ENCODE data around the gene CHMP1A. TPM values are rescaled to one million over a fixed set of nuclear protein-coding genes. Genes with fewer than 3 reads are reported as not detected.

The CHMP1A gene
- total RNA-seq, 2 donors from 2014 or later: 37.6 to 65.9 TPM

DNA sequence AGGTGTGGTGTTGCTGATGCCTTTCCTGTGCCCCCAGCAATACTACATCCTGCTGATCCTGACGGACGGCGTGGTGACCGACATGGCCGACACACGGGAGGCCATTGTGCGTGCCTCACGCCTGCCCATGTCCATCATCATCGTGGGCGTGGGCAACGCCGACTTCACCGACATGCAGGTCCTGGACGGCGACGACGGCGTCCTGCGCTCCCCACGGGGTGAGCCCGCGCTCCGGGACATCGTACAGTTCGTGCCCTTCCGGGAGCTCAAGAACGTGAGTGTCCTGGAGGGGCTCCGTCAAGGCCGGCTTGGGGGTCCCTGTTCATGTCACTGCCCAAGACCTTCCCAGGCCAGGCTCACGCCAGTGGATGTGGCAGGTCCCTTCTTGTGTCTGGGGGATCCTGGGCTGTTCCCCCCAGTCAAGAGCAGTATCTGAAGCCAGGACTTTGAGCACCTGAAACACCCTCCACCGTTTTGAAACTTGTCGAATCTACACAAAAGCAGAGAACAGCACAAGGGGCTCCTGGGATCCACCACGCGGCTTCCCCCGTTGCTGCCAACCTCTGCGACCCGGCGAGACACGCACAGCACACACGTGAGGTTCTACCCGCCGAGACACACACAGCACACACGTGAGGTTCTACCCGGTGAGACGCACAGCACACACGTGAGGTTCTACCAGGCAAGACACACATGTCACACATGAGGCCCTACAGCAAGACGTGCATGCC is 62.0 kb downstream of the CHMP1A start:
- no peak overlapping the region for H3K4me3 ChIP-seq
- TF ChIP-seq, protein P1, sequence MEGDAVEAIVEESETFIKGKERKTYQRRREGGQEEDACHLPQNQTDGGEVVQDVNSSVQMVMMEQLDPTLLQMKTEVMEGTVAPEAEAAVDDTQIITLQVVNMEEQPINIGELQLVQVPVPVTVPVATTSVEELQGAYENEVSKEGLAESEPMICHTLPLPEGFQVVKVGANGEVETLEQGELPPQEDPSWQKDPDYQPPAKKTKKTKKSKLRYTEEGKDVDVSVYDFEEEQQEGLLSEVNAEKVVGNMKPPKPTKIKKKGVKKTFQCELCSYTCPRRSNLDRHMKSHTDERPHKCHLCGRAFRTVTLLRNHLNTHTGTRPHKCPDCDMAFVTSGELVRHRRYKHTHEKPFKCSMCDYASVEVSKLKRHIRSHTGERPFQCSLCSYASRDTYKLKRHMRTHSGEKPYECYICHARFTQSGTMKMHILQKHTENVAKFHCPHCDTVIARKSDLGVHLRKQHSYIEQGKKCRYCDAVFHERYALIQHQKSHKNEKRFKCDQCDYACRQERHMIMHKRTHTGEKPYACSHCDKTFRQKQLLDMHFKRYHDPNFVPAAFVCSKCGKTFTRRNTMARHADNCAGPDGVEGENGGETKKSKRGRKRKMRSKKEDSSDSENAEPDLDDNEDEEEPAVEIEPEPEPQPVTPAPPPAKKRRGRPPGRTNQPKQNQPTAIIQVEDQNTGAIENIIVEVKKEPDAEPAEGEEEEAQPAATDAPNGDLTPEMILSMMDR (IDR thresholded peaks at IDR 0.05): no peak
- TF ChIP-seq POLR2A (IDR thresholded peaks at IDR 0.05): no peak
- H3K4me1 ChIP-seq: no peaks in the 10 kb centered on the region
- no peaks in the 10 kb centered on the region for H3K9me3 ChIP-seq
- no peaks in the 10 kb centered on the region for H3K27me3 ChIP-seq
- 87 to 89% methylated on average over 19 to 42 of the region's 47 CpGs for WGBS, 2 donors
- H3K27ac ChIP-seq: no peak overlapping the region
- intact Hi-C loops (cut with DNase I): no loop called here
- DNase-seq (no peak), ATAC-seq (no peak)
- H3K36me3 ChIP-seq (replicated peaks in 1 of 2; ENCODE audit: insufficient read depth in 1 of 2, low read depth in 2 of 2): no peaks in the 10 kb centered on the region

Other genes starting within 250 kb of the CHMP1A start
- 10 to 100 TPM; 52.1 to 97.9 TPM for gene ANKRD11, start 167.1 kb downstream of the CHMP1A start, total RNA-seq
- 100 to 1,000 TPM; 107 to 152 TPM for gene SPG7, start 149.3 kb downstream of the CHMP1A start, total RNA-seq
- gene RPL13, start 97.0 kb downstream of the CHMP1A start, total RNA-seq: 1,000 to 10,000 TPM; 3,820 to 5,570 TPM
- gene CPNE7, start 82.0 kb downstream of the CHMP1A start, total RNA-seq: 1 to 10 TPM in 1 of 2 donors, not detected in 1; 2.1 TPM
- gene DPEP1, start 44.1 kb downstream of the CHMP1A start, total RNA-seq: 100 to 1,000 TPM; 116 to 147 TPM
- gene SPATA33, start 128 bp upstream of the CHMP1A start, total RNA-seq: 1 to 10 TPM; 3.6 to 7.9 TPM
- gene CDK10, start 29.0 kb upstream of the CHMP1A start, total RNA-seq: 100 to 1,000 TPM in 1 of 2 donors, 10 to 100 TPM in 1; 47.5 to 105 TPM
- gene SPATA2L, start 44.0 kb upstream of the CHMP1A start, total RNA-seq: 10 to 100 TPM; 15.8 to 48.1 TPM
- 10 to 100 TPM in 1 of 2 donors, 1 to 10 TPM in 1; 3.6 to 24.7 TPM for gene VPS9D1, start 63.2 kb upstream of the CHMP1A start, total RNA-seq
- 10 to 100 TPM; 20.8 to 41.2 TPM for gene ZNF276, start 63.8 kb upstream of the CHMP1A start, total RNA-seq
- 1 to 10 TPM; 2.1 to 4.6 TPM for gene FANCA, start 158.9 kb upstream of the CHMP1A start, total RNA-seq
- gene SPIRE2, start 170.8 kb upstream of the CHMP1A start, total RNA-seq: 1 to 10 TPM; 7.3 to 7.6 TPM
- 100 to 1,000 TPM in 1 of 2 donors, 10 to 100 TPM in 1; 74.2 to 258 TPM for gene TCF25, start 215.9 kb upstream of the CHMP1A start, total RNA-seq

All from body of pancreas (tissue), 4 donors.